HT1080 (cell line): ENCODE data around the gene C6orf132. TPM values are rescaled to one million over a fixed set of nuclear protein-coding genes. Genes with fewer than 3 reads are reported as not detected.

Source experiments
- DNase-seq: peaks from one replicate; pipeline ENCODE4 v3.0.0-alpha.2; 2015; ENCODE audit warnings: low read depth
- total RNA-seq: library from RNA; depleted of rRNA; stranded (reverse); fragments of >200 nt; shearing (Covaris generic); gene quantifications from 2 replicates; pipeline ENCODE4 v1.2.3, GENCODE V29; 2014; rRNA removed

The C6orf132 gene
- total RNA-seq, 1 experiment from 2014 or later, result not detected

GRCh38 chr6:42084889-42085288, 57.5 kb downstream of the C6orf132 start:
- no peak for DNase-seq

- no peak for DNase-seq
These were observed 58.9 kb downstream of the C6orf132 start for GRCh38 chr6:42083530-42083929.

- DNase-seq, result no peak
These were observed 62.4 kb downstream of the C6orf132 start for GRCh38 chr6:42079941-42080464.

- no peak for DNase-seq
These were observed 64.0 kb downstream of the C6orf132 start for GRCh38 chr6:42078386-42078785.

GRCh38 chr6:42075159-42075838, 67.1 kb downstream of the C6orf132 start:
- peak; percentile 55 for DNase-seq

GRCh38 chr6:42073287-42073686, 69.1 kb downstream of the C6orf132 start:
- no peak for DNase-seq

GRCh38 chr6:42071881-42072583, 70.4 kb downstream of the C6orf132 start:
- no peak for DNase-seq

GRCh38 chr6:42068872-42069522, 73.4 kb downstream of the C6orf132 start:
- no peak for DNase-seq

- no peak for DNase-seq
These were observed 74.2 kb downstream of the C6orf132 start for GRCh38 chr6:42068173-42068572.

GRCh38 chr6:42066156-42066675, 76.2 kb downstream of the C6orf132 start:
- no peak for DNase-seq

GRCh38 chr6:42059743-42060142, 82.7 kb downstream of the C6orf132 start:
- no peak for DNase-seq

- no peak for DNase-seq
These were observed 88.8 kb downstream of the C6orf132 start for GRCh38 chr6:42053601-42054000.

GRCh38 chr6:42051268-42051653, 91.2 kb downstream of the C6orf132 start:
- DNase-seq, result no peak

Other genes starting within 250 kb of the C6orf132 start
- 0.57 and 2.1 TPM in 2 replicates for gene USP49, start 247.2 kb downstream of the C6orf132 start, total RNA-seq
- 23.7 and 24.2 TPM in 2 replicates for gene MED20, start 221.5 kb downstream of the C6orf132 start, total RNA-seq
- 38.4 and 60.0 TPM in 2 replicates for gene BYSL, start 221.1 kb downstream of the C6orf132 start, total RNA-seq
- gene CCND3, start 200.8 kb downstream of the C6orf132 start, total RNA-seq, result 44.5 and 53.6 TPM in 2 replicates
- 18.4 and 21.1 TPM in 2 replicates for gene TAF8, start 92.1 kb downstream of the C6orf132 start, total RNA-seq
- not detected in 2 replicates for gene GUCA1A, start 30.7 kb upstream of the C6orf132 start, total RNA-seq
- gene GUCA1B, start 52.3 kb upstream of the C6orf132 start, total RNA-seq, result 0.07 TPM in 1 of 2 replicates, not detected in the other
- gene MRPS10, start 75.2 kb upstream of the C6orf132 start, total RNA-seq, result 60.2 and 76.1 TPM in 2 replicates